ENCODE results near the gene NFKBIZ. TPM values are rescaled to one million over a fixed set of nuclear protein-coding genes. Genes with fewer than 3 reads are reported as not detected.
"Not testable (repeated sequence)": the region's sequence is repeated elsewhere in the genome, so short reads cannot be mapped to it uniquely, and the experiment has no call there.

The NFKBIZ gene
- total RNA-seq, 1 experiment from 2014 or later, result 7.4 TPM

DNA sequence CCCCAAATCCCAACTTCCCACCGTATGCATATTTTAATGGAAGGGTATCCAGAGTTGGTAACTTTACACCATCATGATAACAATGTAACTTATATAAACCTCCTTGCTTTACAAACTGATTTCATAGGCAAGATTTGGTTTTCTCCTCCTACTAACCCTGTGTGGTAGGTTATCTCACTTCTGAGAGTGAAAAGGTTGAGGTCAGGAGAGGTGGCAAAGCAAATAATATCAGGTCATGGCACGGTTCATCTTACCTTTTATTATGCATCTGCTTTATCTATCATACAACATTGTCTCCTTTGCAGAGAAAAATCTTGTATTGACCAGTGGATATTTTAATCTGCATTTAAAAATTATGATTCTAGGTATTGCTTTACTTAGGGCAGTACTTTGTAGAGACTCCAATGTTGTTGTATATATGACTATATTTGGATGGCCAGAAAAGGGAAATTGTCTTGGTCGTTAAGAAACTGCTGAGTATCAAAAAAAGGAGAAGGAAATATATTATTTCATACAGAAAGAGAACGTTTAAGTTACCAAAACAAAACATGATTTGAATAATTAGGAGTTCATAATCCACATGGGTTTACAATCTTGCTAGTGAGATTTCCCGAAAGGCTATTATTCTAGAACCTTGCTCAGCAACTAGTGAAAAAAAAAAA lies 30.4 kb downstream of the NFKBIZ start:
- Histone ChIP-seq H3K9me3 (no peaks in the 10 kb centered on the region), H3K4me3 (no peak overlapping the region), H3K27me3 (no peaks in the 10 kb centered on the region), H3K36me3 (no peaks in the 10 kb centered on the region)
- no peak for DNase-seq

DNA sequence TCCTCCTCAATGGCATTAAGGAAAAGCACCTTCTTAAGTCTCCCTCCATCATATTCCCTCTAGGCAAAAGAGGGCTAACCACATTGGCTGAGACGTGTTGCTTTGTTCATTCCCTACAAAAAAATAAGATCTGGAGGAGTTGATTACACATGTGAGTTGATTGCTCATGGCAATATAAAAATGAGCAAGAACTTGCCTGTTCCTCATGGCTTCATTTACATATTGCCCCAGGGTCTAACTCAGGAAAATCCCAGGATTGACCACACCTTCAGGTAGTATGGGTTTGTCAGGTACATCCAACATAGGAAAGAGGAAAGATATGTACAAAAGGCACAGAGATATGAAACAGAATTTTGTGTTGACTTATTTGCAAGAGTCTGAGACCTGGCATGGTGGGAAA lies 35.5 kb downstream of the NFKBIZ start:
- Histone ChIP-seq H3K36me3 (no peaks in the 10 kb centered on the region), H3K27me3 (no peaks in the 10 kb centered on the region), H3K9me3 (no peaks in the 10 kb centered on the region), H3K4me3 (no peak overlapping the region)
- no peak for DNase-seq

DNA sequence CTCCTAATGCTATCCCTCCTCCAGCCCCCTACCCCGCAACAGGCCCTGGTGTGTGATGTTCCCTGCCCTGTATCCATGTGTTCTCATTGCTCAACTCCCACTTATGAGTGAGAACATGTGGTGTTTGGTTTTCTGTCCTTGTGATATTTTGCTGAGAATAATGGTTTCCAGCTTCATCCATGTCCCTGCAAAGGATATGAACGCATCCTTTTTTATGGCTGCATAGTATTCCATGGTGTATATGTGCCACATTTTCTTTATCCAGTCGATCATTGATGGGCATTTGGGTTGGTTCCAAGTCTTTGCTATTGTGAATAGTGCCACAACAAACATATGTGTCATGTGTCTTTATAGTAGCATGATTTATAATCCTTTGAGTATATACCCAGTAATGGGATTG lies 36.3 kb downstream of the NFKBIZ start:
- H3K4me3 ChIP-seq, H3K27me3 ChIP-seq, DNase-seq, H3K9me3 ChIP-seq, H3K36me3 ChIP-seq: not testable (repeated sequence)

DNA sequence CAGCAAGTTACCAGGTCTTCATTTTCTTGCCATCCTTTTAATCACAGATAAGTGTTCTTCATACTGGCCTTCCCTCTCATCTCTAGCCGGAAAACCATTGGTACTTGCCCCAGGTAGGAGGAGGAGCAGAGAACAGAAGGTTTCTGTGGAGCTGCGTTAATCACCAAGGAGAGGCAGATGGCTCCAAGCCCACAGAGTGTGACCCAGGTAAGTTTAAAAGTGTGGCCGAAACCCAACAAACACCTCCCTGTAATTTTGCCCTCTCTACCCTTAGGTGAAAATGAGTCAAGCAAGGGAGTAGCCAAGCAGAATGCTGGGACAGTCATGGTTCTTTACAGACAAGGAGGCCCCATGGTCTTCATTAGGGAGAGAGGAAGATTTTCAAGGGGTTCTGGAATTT lies 37.3 kb downstream of the NFKBIZ start:
- no peak overlapping the region for H3K4me3 ChIP-seq
- H3K9me3 ChIP-seq, result no peaks in the 10 kb centered on the region
- no peaks in the 10 kb centered on the region for H3K27me3 ChIP-seq
- DNase-seq, result no peak
- H3K36me3 ChIP-seq, result no peaks in the 10 kb centered on the region

DNA sequence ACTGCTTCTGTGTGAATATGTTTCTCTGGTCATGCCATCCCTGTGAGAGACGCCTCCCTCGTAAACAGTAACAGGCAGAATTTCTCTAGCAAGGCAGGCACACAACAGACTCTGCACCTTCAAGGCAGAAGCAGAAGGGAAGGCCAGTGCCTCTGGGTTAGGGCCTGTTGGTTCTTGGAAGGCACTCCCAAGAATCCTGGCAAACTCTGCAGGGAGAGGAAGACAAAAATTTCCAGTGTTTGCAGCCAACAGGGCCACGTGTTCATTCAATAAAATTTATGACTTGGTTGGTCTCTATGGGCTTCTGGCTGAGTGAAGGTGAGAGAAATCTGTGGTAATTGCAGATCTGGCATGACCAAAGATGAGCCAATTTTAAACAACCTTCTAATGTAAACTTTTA lies 39.3 kb downstream of the NFKBIZ start:
- peak; percentile 72 for DNase-seq
- Histone ChIP-seq H3K9me3 (no peaks in the 10 kb centered on the region), H3K4me3 (no peak overlapping the region), H3K27me3 (no peaks in the 10 kb centered on the region), H3K36me3 (no peaks in the 10 kb centered on the region)

DNA sequence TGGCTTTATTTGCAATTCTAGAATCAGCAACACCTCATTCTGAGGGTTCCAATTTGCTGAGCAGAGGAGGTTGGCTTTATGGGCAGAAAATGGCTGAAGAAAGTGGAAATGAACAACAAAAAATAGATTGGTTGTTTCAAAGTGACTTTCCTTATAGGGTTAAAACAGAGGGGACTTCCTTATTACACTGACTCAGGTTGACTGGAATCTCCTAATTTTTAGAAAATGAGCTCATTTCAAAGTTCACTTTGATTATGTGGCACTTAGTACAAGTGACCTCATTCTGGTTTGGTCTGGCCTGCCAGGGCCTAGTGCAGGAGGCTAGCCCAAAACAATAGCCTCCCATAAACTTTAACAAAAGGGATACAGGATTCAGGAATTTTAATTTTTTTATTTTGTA lies 41.4 kb downstream of the NFKBIZ start:
- Histone ChIP-seq H3K27me3 (no peaks in the 10 kb centered on the region), H3K36me3 (no peaks in the 10 kb centered on the region), H3K9me3 (no peaks in the 10 kb centered on the region), H3K4me3 (no peak overlapping the region)
- DNase-seq, result peak; percentile 61

DNA sequence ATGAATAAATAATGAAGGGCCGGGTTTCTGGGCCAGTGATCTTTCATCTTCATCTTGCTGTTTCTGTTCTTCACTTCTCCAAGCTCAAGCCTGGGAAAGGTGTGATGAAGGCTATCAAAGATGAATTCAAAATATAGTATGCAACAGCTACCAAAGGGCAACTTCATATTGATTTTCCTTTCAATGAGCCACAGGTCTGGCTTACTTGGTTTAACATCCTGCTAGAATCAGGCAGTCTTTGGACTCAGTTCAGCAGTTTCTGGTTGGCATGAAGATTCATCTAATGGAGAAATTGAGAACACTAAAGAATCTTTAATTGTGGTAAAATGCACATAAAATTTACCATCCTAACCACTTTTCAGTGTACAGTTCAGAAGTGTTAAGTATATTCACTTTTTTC lies 43.3 kb downstream of the NFKBIZ start:
- no peak for DNase-seq
- Histone ChIP-seq H3K27me3 (no peaks in the 10 kb centered on the region), H3K9me3 (peaks cover 3% of the 10 kb centered on the region; the same call in 1 of the 2 replicates), H3K4me3 (no peak overlapping the region), H3K36me3 (no peaks in the 10 kb centered on the region)

DNA sequence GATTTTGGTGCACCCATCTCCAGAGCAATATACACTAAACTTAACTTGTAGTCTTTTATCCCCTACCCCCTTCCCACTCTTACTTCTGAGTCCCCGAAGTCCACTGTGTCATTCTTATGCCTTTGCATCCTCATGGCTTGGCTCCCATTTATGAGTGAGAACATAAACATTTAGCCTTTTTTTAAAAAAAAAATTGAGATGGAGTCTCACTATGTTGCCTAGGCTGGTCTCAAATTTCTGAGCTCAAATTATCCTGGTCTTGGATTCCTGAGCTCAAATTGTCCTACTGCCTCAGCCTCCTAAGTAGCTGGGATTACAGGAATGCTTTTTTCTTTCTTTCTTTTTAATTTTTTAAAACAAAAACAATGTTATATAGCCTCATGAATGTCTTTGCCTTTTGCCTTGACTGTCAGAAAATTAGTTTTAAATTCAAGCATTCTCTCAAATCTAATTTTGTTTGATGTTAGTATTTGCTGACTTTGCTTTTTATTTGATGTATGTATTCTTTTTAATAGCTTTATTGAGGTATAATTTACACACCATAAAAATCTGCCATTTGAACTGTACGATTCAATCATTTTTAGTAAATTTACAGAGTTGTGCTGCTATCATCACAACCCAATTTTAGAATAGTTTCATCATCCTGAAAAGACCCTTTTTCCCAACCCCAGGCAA lies 46.9 kb downstream of the NFKBIZ start:
- H3K27me3 ChIP-seq, result no peaks in the 10 kb centered on the region
- no peak overlapping the region for H3K4me3 ChIP-seq
- peaks cover 3% of the 10 kb centered on the region; the same call in 1 of the 2 replicates for H3K9me3 ChIP-seq
- no peak for DNase-seq
- no peaks in the 10 kb centered on the region for H3K36me3 ChIP-seq

DNA sequence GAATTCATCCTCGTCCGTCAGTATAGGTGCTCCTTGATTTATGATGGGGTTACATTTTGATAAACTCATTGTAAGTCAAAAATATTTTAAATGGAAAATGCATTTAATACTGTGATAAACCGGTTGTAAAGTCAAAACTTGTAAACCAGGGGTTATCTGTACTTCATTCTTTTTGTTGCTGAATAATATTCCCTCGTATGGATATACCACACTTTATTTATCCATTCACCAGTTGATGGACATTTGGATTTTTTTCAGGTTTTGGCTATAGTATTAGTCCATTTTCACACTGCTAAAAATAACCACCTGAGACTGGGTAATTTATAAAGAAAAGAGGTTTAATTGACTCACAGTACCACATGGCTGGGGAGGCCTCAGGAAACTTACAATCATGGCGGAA lies 47.7 kb downstream of the NFKBIZ start:
- DNase-seq, result no peak
- Histone ChIP-seq H3K27me3 (no peaks in the 10 kb centered on the region), H3K36me3 (no peaks in the 10 kb centered on the region), H3K4me3 (no peak overlapping the region), H3K9me3 (peaks cover 3% of the 10 kb centered on the region; the same call in 1 of the 2 replicates)

DNA sequence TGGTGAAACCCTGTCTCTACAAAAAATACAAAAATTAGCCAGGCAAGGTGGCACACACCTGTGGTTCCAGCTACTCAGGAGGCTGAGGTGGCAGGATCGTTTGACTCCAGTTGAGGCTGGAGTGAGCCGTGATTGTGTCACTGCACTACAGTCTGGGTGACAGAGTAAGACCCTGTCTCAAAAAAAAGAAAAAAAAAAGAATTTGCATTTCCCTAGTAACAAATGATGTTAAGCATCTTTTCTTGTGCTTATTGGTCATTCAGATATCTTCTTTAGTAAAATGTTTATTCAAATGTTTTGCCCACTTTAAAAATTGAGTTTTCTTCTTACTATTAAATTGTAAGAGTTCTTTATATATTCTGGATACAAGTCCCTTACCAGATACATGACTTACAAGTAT lies 48.7 kb downstream of the NFKBIZ start:
- no peaks in the 10 kb centered on the region for H3K36me3 ChIP-seq
- no peak overlapping the region for H3K4me3 ChIP-seq
- H3K9me3 ChIP-seq, result peaks cover 3% of the 10 kb centered on the region
- DNase-seq, result no peak
- no peaks in the 10 kb centered on the region for H3K27me3 ChIP-seq

DNA sequence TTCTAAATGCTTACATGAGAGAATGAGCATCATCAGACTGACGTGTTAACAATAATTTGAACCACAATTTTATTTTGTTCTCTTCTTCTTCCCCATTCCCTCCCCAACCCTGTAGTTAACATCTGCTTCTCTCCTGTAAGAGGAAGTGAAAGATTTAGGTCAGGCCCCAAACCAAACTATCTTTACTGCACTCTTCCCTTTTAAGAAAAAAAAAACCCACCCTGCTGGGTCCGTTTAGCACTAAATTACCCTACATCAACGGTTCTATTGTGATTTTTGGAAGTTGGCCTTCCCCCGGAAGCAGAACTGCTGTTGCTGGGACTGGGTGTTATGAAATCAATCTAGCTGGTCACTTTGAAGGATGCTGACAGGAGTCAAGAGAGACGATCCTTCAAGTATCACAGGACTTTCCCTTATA lies 49.4 kb downstream of the NFKBIZ start:
- no peaks in the 10 kb centered on the region for H3K36me3 ChIP-seq
- no peaks in the 10 kb centered on the region for H3K27me3 ChIP-seq
- no peak for DNase-seq
- H3K9me3 ChIP-seq, result peaks cover 3% of the 10 kb centered on the region
- no peak overlapping the region for H3K4me3 ChIP-seq

DNA sequence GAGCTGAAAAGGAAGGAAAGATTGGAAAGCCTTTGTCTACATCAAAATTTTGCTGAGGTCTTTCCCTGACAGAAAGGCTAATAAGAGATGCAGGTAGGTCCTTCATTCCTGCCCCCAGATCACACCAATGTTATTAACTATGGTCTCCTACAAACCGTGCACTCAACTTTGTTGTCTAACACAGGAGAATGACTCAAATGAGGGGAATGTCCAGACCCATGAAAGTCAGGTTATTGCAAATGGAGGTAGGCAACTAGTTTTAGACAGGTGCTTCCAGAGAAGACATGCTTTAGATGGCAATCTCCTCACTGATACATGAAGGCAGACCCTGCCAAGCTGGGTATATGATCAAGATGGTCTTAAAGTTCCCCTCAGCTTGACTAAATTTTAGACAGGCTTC lies 51.0 kb downstream of the NFKBIZ start:
- Histone ChIP-seq H3K9me3 (peaks cover 3% of the 10 kb centered on the region), H3K36me3 (no peaks in the 10 kb centered on the region), H3K4me3 (no peak overlapping the region), H3K27me3 (no peaks in the 10 kb centered on the region)
- no peak for DNase-seq

DNA sequence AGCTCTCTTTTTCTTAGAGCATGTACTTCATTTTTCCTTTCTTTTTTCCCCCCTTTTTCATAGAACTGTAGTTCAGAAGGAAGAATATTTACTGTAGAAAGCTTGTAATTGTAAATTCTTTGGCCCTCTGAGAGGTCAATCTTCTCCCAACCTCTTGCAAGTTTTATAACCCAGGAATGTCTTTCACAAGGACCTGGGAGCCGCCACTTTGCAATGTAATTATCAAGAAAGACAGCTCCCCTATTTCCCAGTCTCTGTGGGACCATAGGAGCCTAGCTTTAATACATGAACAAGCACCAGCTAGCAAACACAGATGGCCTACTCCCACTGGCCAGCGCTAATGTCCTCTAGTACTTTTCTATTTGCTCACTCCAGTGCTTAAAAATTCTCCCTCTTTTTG lies 51.4 kb downstream of the NFKBIZ start:
- Histone ChIP-seq H3K9me3 (peaks cover 6% of the 10 kb centered on the region), H3K27me3 (no peaks in the 10 kb centered on the region), H3K36me3 (no peaks in the 10 kb centered on the region), H3K4me3 (no peak overlapping the region)
- no peak for DNase-seq

DNA sequence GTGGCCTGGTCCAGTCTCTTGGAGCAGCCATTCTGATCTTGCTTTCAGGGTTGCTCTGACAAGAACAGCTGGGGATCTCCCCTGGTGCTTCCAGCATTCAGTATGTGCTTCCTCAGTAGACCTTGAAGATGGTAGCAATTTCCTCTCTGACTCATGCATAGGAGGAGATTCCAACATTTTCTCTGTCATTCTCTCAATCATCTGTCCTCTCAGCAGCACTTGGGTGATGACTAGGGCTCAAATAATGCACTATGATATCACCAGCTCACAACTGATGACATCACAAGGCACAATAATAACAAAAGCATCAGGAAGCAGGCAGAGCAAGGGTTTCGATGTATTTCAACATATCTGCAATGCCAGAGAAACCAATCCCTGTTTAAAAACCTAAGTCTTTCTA lies 52.7 kb downstream of the NFKBIZ start:
- peak; percentile 49 for DNase-seq
- peaks cover 7% of the 10 kb centered on the region for H3K9me3 ChIP-seq
- no peak overlapping the region for H3K4me3 ChIP-seq
- no peaks in the 10 kb centered on the region for H3K27me3 ChIP-seq
- no peaks in the 10 kb centered on the region for H3K36me3 ChIP-seq

DNA sequence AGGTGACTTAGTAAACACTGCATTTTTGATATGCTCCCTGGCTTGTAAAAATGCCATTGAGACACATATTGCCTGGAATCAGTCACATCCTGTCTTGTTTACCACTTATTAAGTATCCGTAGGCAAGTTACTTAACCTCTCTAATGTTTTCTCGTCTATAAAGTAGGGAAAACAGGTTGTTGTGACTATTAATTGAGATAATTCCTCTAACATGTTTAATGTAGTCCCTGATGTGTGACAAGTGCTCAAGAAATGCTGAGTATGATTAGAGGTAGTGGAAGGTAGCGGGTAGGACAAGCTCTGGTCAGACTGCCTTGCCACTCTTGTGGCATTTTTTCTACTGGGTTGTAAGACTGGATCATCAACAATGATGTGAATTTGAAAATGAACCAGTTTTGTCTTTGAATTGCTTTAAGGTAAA lies 54.1 kb downstream of the NFKBIZ start:
- Histone ChIP-seq H3K4me3 (no peak overlapping the region), H3K36me3 (no peaks in the 10 kb centered on the region), H3K9me3 (peaks cover 6% of the 10 kb centered on the region), H3K27me3 (no peaks in the 10 kb centered on the region)
- DNase-seq, result no peak

DNA sequence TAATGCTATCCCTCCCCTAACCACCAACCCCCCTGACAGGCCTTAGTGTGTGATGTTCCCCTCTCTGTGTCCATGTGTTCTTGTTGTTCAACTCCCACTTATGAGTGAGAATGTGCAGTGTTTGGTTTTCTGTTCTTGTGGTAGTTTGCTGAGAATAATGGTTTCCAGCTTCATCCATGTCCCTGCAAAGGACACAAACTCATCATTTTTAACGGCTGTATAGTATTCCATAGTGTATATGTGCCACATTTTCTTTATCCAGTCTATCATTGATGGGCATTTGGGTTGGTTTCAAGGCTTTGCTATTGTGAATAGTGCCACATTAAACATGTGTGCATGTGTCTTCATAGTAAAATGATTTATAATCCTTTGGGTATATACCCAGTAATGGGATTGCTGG lies 56.3 kb downstream of the NFKBIZ start:
- not testable (repeated sequence) for H3K4me3 ChIP-seq, H3K27me3 ChIP-seq, DNase-seq, H3K9me3 ChIP-seq, H3K36me3 ChIP-seq

Measured in MG63 (cell line).